Endothelial cell (in vitro differentiated cells): ENCODE data around the gene CSNK1G1. TPM values are rescaled to one million over a fixed set of nuclear protein-coding genes. Genes with fewer than 3 reads are reported as not detected.
A peak's percentile ranks its signal among the peaks of the same experiment; 100 is the strongest.

Experiments used
- DNase-seq: peaks from one replicate; pipeline ENCODE4 v3.0.0; 2021; ENCODE audit warnings: low spot score
- H3K27ac Mint-ChIP-seq: one replicate; pipeline ENCODE4 v1.8.0; 2021; ENCODE audit warnings: mixed read lengths, inconsistent platforms; ENCODE audit not compliant: unreplicated experiment
- H3K27me3 Mint-ChIP-seq: one replicate; pipeline ENCODE4 v1.8.0; 2021; ENCODE audit warnings: mild to moderate bottlenecking, moderate library complexity, mixed read lengths, inconsistent platforms; ENCODE audit not compliant: unreplicated experiment
- H3K36me3 Mint-ChIP-seq: one replicate; pipeline ENCODE4 v1.8.0; 2021; ENCODE audit warnings: mild to moderate bottlenecking, low read depth, mixed read lengths, inconsistent platforms; ENCODE audit not compliant: unreplicated experiment
- H3K4me1 Mint-ChIP-seq: one replicate; pipeline ENCODE4 v1.8.0; 2021; ENCODE audit warnings: mild to moderate bottlenecking, mixed read lengths, inconsistent platforms; ENCODE audit not compliant: unreplicated experiment
- H3K4me3 Mint-ChIP-seq: one replicate; pipeline ENCODE4 v1.8.0; 2021; ENCODE audit warnings: mild to moderate bottlenecking, mixed read lengths, inconsistent platforms; ENCODE audit not compliant: unreplicated experiment
- H3K9me3 Mint-ChIP-seq: one replicate; pipeline ENCODE4 v1.8.0; 2021; ENCODE audit warnings: mixed read lengths, inconsistent platforms; ENCODE audit not compliant: unreplicated experiment
- total RNA-seq: library from RNA; stranded (reverse); fragmentation: NEBNext Ultra II Directional; extraction: Animal tissue kit (Norgen Biotek cat#: 25700); gene quantifications from one replicate; pipeline ENCODE4 v1.2.1, GENCODE V29; 2021; ENCODE audit not compliant: unreplicated experiment
- TF ChIP-seq, protein P1 (sequence below): fragments of 200-600 bp; sonication (generic); IDR thresholded peaks from one replicate; pipeline ENCODE4 v1.5.0; 2021; ENCODE audit warnings: antibody characterized with exemption; ENCODE audit not compliant: unreplicated experiment

The CSNK1G1 gene
- total RNA-seq, 1 donor from 2014 or later = 22.9 TPM

DNA sequence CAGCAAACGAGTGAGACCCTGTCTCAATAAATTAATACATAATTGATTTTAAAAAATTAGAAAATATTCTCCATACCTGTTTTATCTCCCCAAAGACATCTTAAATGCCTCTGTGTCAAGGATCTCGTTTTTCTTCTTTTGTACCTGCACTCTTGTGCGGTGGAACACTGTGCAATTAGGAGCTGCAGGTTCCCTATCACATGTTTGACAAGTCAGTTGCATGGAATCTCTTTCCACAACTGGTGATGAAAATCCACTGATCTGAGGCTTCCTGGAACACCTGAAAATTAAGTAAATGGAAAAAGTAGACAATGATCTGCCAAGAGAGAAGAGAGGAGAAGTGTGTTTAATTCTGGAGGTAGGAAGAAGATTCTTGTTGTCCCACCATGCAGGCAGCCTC lies 207.4 kb downstream of the CSNK1G1 start:
- no peak for DNase-seq
- peak overlapping the region; percentile 50 for H3K27ac Mint-ChIP-seq
- H3K9me3 Mint-ChIP-seq = no peaks in the 10 kb centered on the region
- H3K4me1 Mint-ChIP-seq = peaks cover 8% of the 10 kb centered on the region
- TF ChIP-seq, protein P1, sequence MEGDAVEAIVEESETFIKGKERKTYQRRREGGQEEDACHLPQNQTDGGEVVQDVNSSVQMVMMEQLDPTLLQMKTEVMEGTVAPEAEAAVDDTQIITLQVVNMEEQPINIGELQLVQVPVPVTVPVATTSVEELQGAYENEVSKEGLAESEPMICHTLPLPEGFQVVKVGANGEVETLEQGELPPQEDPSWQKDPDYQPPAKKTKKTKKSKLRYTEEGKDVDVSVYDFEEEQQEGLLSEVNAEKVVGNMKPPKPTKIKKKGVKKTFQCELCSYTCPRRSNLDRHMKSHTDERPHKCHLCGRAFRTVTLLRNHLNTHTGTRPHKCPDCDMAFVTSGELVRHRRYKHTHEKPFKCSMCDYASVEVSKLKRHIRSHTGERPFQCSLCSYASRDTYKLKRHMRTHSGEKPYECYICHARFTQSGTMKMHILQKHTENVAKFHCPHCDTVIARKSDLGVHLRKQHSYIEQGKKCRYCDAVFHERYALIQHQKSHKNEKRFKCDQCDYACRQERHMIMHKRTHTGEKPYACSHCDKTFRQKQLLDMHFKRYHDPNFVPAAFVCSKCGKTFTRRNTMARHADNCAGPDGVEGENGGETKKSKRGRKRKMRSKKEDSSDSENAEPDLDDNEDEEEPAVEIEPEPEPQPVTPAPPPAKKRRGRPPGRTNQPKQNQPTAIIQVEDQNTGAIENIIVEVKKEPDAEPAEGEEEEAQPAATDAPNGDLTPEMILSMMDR = no peak
- H3K27me3 Mint-ChIP-seq = peaks cover 11% of the 10 kb centered on the region
- no peak overlapping the region for H3K4me3 Mint-ChIP-seq
- peaks cover 4% of the 10 kb centered on the region for H3K36me3 Mint-ChIP-seq

DNA sequence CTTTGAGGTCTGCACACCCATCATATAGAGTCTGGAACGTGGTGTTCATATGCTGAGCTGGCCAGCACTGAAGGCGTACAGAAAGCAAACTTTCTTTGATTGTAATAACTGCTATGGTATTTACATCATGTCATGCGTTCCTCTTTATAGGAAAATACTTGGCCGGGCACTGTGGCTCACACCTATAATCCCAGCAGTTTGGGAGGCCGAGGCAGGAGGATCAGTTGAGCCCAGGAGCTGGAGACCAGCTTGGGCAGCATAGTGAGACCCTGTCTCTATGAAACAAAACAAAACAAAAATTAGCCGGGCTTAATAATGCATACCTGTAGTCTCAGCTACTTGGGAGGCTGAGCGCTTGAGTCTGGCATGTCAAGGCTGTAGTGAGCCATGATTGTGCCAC lies 207.8 kb downstream of the CSNK1G1 start:
- Mint-ChIP-seq H3K27ac (no peak overlapping the region), H3K36me3 (peaks cover 4% of the 10 kb centered on the region), H3K4me3 (no peak overlapping the region), H3K9me3 (no peaks in the 10 kb centered on the region), H3K27me3 (peaks cover 11% of the 10 kb centered on the region), H3K4me1 (peaks cover 8% of the 10 kb centered on the region)
- TF ChIP-seq, protein P1 = no peak
- DNase-seq = no peak

DNA sequence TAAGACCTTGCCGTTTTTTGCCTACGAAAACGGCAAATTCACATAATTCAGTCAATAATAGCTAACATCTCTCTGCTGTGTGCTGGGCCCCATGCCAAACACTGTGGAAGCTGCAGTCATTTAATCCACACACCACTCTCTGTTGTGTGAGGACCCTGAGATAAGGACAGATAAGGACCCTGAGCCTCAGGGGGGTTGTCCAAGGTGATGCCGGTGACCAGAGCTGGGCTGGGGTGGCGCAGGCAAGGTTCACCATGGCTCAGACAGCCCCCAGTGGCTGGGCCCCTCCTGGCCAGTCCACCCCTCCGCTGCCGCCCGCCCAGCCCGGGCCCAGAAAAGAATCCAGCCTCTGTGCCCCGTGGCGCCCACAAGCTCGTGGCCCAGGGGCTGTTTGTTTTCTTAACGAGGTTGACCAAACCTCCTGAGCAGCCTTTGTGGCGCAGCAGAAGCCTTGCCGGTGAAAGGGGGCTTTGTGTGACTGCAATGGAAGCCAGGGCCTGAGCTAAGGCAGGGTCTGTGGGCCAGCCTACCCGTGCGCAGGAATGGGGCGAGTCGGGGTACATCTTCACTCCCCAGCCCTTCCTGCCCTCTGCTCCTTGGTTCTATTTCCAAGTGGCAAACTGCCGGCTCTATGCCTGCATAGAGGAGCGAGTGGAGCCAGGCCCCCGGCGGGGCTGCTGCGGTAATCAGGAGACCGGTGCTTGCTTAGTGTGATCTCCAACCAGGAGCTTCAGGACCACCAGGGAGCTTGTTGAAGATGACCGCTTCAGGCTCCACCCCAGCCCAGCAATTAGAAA lies 208.9 kb downstream of the CSNK1G1 start:
- no peak for DNase-seq
- H3K36me3 Mint-ChIP-seq = peaks cover 11% of the 10 kb centered on the region
- no peak overlapping the region for H3K27ac Mint-ChIP-seq
- no peak overlapping the region for H3K4me3 Mint-ChIP-seq
- H3K9me3 Mint-ChIP-seq = no peaks in the 10 kb centered on the region
- peaks cover 11% of the 10 kb centered on the region for H3K27me3 Mint-ChIP-seq
- peaks cover 13% of the 10 kb centered on the region for H3K4me1 Mint-ChIP-seq
- TF ChIP-seq, protein P1 = no peak

DNA sequence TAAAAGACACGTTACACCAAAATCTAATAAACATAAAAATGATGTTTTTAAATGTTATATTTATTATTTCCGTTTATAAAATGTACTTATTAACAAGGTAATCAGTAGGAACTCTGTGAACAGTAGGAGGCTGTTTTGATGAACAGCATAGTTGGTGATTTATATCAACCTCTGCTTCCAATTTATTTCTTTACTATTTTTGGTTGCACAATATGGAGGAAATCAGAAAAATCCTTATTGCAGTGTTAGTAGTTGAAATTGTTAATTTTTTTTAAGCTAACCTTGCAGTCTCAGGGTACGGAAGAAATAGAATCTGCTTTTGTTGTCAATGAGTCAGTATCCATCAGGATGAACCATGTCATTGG lies 209.5 kb downstream of the CSNK1G1 start:
- Mint-ChIP-seq H3K27me3 (peaks cover 11% of the 10 kb centered on the region), H3K9me3 (no peaks in the 10 kb centered on the region), H3K27ac (no peak overlapping the region), H3K4me1 (peaks cover 19% of the 10 kb centered on the region), H3K36me3 (peaks cover 15% of the 10 kb centered on the region), H3K4me3 (no peak overlapping the region)
- TF ChIP-seq, protein P1 = no peak
- no peak for DNase-seq

DNA sequence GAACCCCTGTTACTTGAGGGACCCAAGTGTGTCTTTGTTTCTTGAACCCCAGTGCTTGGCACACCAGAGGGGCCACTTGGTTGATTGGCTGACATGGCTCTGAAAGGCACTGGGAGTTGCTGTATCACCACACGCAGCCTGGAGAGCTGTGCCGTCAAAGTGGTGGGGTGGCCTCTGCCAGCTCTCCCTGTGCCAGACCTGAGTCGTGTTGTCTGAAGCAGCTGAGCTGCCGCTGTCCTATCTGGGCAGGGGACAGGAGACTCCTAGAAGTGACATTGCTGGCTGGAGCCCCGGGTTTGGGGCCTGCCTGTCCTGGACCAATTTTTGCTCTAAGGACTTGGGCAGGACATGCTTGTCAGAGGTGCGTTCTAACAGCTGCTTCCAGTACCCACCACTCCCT lies 209.9 kb downstream of the CSNK1G1 start:
- Mint-ChIP-seq H3K27me3 (peaks cover 10% of the 10 kb centered on the region), H3K4me3 (no peak overlapping the region), H3K36me3 (peaks cover 19% of the 10 kb centered on the region), H3K4me1 (peaks cover 22% of the 10 kb centered on the region), H3K9me3 (no peaks in the 10 kb centered on the region), H3K27ac (no peak overlapping the region)
- TF ChIP-seq, protein P1 = no peak
- no peak for DNase-seq
